SU-DHL-6 (cell line): ENCODE data around the gene MAGOH.

Experiments
- H2AFZ ChIP-seq: fragments of 200-600 bp; sonication (generic); 2 replicates; pipeline ENCODE4 v1.6.1; 2014; ENCODE audit warnings: low read depth, mild to moderate bottlenecking, moderate library complexity, mixed read lengths, antibody characterized with exemption, low read length; ENCODE audit not compliant: severe bottlenecking
- H3F3A ChIP-seq: fragments of 200-600 bp; shearing (Covaris generic); 2 replicates; pipeline ENCODE4 v1.6.0; 2016; ENCODE audit warnings: antibody characterized with exemption, mild to moderate bottlenecking; ENCODE audit not compliant: insufficient read depth
- H3K27ac ChIP-seq: fragments of 200-600 bp; sonication (generic); 2 replicates; pipeline ENCODE4 v1.5.1; 2016; ENCODE audit warnings: low read depth, mild to moderate bottlenecking, low read length, moderate library complexity, mixed read lengths
- H3K27me3 ChIP-seq: fragments of 200-600 bp; sonication (generic), shearing (Covaris generic); 2 replicates; pipeline ENCODE4 v1.6.0; 2014; ENCODE audit warnings: mild to moderate bottlenecking, low read length
- H3K36me3 ChIP-seq: fragments of 200-600 bp; sonication (generic); 2 replicates; pipeline ENCODE4 v1.6.1; 2014; ENCODE audit warnings: mild to moderate bottlenecking, low read length, mixed read lengths
- H3K4me2 ChIP-seq: fragments of 300-600, 200-600 bp; shearing (Covaris generic), sonication (generic); 2 replicates; pipeline ENCODE4 v1.6.0; 2014; ENCODE audit warnings: low read length, low read depth, mild to moderate bottlenecking; ENCODE audit not compliant: poor library complexity, severe bottlenecking
- H3K4me3 ChIP-seq: fragments of 200-600 bp; sonication (generic); 2 replicates; pipeline ENCODE4 v1.5.1; 2014; ENCODE audit warnings: antibody characterized with exemption, low read length, mild to moderate bottlenecking, mixed read lengths; ENCODE audit not compliant: insufficient read depth, poor library complexity, severe bottlenecking
- H3K79me2 ChIP-seq: fragments of 200-600 bp; sonication (generic); 2 replicates; pipeline ENCODE4 v1.6.1; 2014; ENCODE audit warnings: mild to moderate bottlenecking, low read length, moderate library complexity; ENCODE audit not compliant: insufficient read depth
- H3K9ac ChIP-seq: fragments of 200-600 bp; sonication (generic); 2 replicates; pipeline ENCODE4 v1.7.0; 2014; ENCODE audit warnings: mild to moderate bottlenecking, low read length
- H3K9me2 ChIP-seq: fragments of 200-600 bp; sonication (generic); replicated peaks from 2 replicates; pipeline ENCODE4 v1.6.1; 2014; ENCODE audit warnings: low read length; ENCODE audit not compliant: insufficient read depth
- H3K9me3 ChIP-seq: fragments of 200-600 bp; sonication (generic); 2 replicates; pipeline ENCODE4 v1.6.1; 2014; ENCODE audit warnings: low read length, mixed read lengths; ENCODE audit not compliant: insufficient read depth
- H4K20me1 ChIP-seq: fragments of 200-600 bp; sonication (generic); 2 replicates; pipeline ENCODE4 v1.6.1; 2014; ENCODE audit warnings: low read depth, mild to moderate bottlenecking, antibody characterized with exemption, low read length, moderate library complexity, mixed read lengths
- CTCF ChIP-seq: fragments of 200-600 bp; sonication (generic); IDR thresholded peaks from one replicate; pipeline ENCODE4 v1.5.1; 2017; ENCODE audit warnings: antibody characterized with exemption, mild to moderate bottlenecking, low read length, moderate library complexity; ENCODE audit not compliant: insufficient read depth, poor library complexity, severe bottlenecking
- EZH2phosphoT487 ChIP-seq: fragments of 200-600 bp; sonication (generic), shearing (Covaris generic); conservative IDR thresholded peaks from 2 replicates; pipeline ENCODE4 v1.6.1; 2018; ENCODE audit warnings: mild to moderate bottlenecking, antibody characterized with exemption, low read length, moderate library complexity, mixed read lengths

Gene MAGOH

GRCh38 chr1:53203466-53203865 lies 34.9 kb downstream of the MAGOH start:
- no peaks in the 10 kb centered on the region for H3K27me3 ChIP-seq
- no peaks in the 10 kb centered on the region for H3K79me2 ChIP-seq
- H3K27ac ChIP-seq = no peak overlapping the region
- peaks cover 57% of the 10 kb centered on the region for H3K36me3 ChIP-seq
- no peak for TF ChIP-seq CTCF
- TF ChIP-seq EZH2phosphoT487 = no peak
- no peak overlapping the region for H3K4me3 ChIP-seq
- H4K20me1 ChIP-seq = no peaks in the 10 kb centered on the region
- H3K9ac ChIP-seq = no peak overlapping the region
- no peak overlapping the region for H2AFZ ChIP-seq
- H3K4me2 ChIP-seq = no peak overlapping the region
- peaks cover 3% of the 10 kb centered on the region; the same call in 1 of the 2 replicates for H3F3A ChIP-seq
- H3K9me3 ChIP-seq = peaks cover 20% of the 10 kb centered on the region; the same call in 1 of the 2 replicates
- H3K9me2 ChIP-seq = no peaks in the 10 kb centered on the region

- Histone ChIP-seq H3F3A (peaks cover 3% of the 10 kb centered on the region; the same call in 1 of the 2 replicates), H3K9me3 (no peaks in the 10 kb centered on the region), H4K20me1 (no peaks in the 10 kb centered on the region), H3K4me3 (no peak overlapping the region), H3K27me3 (no peaks in the 10 kb centered on the region), H3K36me3 (peaks cover 9% of the 10 kb centered on the region), H3K79me2 (no peaks in the 10 kb centered on the region), H3K9ac (no peak overlapping the region), H2AFZ (no peak overlapping the region), H3K27ac (no peak overlapping the region), H3K4me2 (peak overlapping the region; percentile 90), H3K9me2 (no peaks in the 10 kb centered on the region)
- TF ChIP-seq EZH2phosphoT487 = no peak
- TF ChIP-seq CTCF = no peak
Observed at GRCh38 chr1:53198241-53198651, 40.1 kb downstream of the MAGOH start.

- Histone ChIP-seq H3K27me3 (no peaks in the 10 kb centered on the region), H3K9ac (peak overlapping the region; percentile 97), H3K4me2 (peak overlapping the region; percentile 90), H4K20me1 (no peaks in the 10 kb centered on the region), H3K9me3 (no peaks in the 10 kb centered on the region), H3K9me2 (no peaks in the 10 kb centered on the region), H3K79me2 (no peaks in the 10 kb centered on the region), H3K4me3 (peak overlapping the region; percentile 90), H2AFZ (peak overlapping the region; percentile 87), H3F3A (no peaks in the 10 kb centered on the region), H3K36me3 (0 out of 2 replicates have a peak, but pooled peaks cover 3% of the 10 kb centered on the region), H3K27ac (peak overlapping the region; percentile 51; the same call in 1 of the 2 replicates)
- no peak for TF ChIP-seq CTCF
- TF ChIP-seq EZH2phosphoT487 = no peak
Observed at GRCh38 chr1:53197291-53198200, 40.8 kb downstream of the MAGOH start.
